C4-2B (cell line): ENCODE measurements around the gene ST3GAL5.

Experiments used
- H3K27ac ChIP-seq: fragments of 450-650 bp; 2 replicates; pipeline ENCODE4 v1.5.1; 2017
- ZFX ChIP-seq: fragments of 450-650 bp; IDR thresholded peaks from 2 replicates; pipeline ENCODE4 v1.6.1; 2017
- TF ChIP-seq, protein P1 (sequence below): fragments of 450-650 bp; conservative IDR thresholded peaks from 2 replicates; pipeline ENCODE4 v1.5.1; 2017; ENCODE audit warnings: mild to moderate bottlenecking

The ST3GAL5 gene

DNA sequence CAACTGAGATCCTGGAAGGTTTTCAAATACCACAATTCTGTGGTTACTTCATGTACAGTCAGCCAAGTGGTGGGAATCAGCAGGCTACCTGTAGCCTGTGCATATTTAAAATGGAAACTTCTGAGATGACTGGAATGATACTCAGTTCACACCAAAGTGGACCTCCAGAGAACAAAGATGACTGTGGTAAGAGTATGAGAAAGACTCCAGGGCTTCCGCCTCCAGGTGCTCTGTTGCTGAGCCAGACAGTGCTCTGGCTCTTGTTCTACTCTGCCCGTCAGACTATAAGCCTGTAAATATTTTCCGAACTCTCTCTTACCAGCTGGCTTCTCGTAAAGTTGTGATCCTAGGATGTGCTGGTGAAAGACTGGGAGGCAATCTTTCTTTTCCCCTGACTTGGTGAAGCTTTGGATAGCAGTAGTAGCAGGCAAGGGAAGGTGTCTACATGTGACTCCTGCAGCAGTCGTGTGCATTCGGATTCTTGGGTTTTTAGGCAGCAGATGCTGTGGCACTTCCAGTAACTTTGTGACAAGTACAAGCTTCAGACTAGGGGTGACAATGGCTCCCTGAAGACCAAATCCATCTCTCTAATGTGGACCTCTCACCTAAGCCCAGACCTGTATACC, 23.1 kb downstream of the ST3GAL5 start:
- TF ChIP-seq, protein P1, sequence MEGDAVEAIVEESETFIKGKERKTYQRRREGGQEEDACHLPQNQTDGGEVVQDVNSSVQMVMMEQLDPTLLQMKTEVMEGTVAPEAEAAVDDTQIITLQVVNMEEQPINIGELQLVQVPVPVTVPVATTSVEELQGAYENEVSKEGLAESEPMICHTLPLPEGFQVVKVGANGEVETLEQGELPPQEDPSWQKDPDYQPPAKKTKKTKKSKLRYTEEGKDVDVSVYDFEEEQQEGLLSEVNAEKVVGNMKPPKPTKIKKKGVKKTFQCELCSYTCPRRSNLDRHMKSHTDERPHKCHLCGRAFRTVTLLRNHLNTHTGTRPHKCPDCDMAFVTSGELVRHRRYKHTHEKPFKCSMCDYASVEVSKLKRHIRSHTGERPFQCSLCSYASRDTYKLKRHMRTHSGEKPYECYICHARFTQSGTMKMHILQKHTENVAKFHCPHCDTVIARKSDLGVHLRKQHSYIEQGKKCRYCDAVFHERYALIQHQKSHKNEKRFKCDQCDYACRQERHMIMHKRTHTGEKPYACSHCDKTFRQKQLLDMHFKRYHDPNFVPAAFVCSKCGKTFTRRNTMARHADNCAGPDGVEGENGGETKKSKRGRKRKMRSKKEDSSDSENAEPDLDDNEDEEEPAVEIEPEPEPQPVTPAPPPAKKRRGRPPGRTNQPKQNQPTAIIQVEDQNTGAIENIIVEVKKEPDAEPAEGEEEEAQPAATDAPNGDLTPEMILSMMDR = no peak
- TF ChIP-seq ZFX = no peak
- H3K27ac ChIP-seq = no peak overlapping the region

DNA sequence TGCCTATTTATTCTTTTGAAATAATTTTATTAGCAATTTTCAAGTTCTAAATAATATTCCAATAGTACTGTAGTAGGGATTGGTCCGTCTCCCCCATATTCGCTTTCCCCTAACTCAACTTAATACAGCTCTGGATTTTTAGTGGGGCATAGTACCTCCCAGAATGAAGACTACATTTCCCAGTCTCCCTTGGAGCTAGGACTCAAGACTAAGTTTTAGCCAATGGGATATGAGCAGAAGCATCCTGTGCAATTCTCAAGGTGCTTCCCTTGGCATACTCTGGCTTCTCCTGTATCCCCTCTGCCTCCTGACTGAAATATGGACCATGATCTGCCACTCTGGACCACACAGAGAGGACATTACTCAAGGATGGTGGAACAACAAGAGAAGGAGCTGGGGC, 24.1 kb downstream of the ST3GAL5 start:
- no peak overlapping the region for H3K27ac ChIP-seq
- TF ChIP-seq, protein P1 = no peak
- TF ChIP-seq ZFX = no peak

DNA sequence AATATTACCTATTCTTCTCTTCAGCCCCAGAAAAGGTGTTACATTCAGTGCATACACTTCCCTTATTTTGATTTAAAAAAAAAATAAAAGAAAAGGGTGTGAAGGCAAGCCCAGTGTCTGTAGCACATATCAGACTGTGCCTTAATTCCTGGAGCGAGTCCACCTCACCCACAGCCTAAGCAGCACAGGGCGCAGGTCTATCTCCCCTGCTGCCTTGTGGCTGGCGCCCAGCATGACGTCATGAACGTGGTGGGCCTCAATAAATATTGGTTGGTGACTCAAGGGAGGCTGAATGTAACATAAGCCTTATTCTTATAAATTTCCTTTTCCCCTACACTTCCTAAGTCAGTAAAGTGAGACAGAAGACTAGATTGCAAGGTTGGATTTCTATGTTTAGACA, 26.4 kb downstream of the ST3GAL5 start:
- TF ChIP-seq, protein P1 = no peak
- TF ChIP-seq ZFX = no peak
- H3K27ac ChIP-seq = no peak overlapping the region

DNA sequence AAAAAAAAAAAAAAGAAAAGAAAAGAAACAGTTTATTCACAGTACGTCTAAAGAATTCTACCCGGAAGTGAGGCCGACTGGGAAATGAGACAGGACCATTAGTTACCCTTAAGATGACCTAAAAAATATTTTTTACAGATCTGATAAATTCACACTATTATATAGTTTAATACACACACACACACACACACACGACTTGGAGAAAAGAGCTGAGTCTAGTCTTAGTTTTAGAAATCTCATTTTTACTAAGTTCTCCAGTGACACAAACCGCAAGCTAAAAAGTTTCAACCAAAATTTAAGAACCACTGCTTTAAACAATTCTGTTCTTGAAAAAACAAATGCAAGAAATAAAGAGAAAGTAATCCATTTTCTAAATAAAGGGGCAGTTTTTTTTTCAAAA, 27.1 kb downstream of the ST3GAL5 start:
- H3K27ac ChIP-seq = no peak overlapping the region

DNA sequence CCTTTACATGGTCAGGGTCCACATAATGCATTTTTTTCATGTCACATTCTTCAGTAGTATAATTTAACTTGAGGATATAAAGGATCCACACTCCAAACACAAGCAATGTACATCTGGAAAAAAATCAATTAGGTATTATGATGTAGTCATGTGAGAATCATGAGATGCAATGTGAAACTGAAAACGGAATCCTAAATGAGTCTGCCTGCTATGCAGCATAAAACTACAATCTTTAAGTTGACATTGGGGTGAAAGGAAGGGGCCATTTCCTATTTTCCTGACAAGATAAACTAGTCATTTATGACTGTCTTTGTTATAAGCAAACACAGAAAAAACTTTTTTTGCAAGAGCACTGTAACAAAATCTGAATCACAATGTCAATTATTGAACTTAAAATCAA, 27.6 kb downstream of the ST3GAL5 start:
- TF ChIP-seq, protein P1 = no peak

More for the DNA sequence above, 27.1 kb downstream of the ST3GAL5 start:
- TF ChIP-seq ZFX = no peak
- TF ChIP-seq, protein P1 = no peak

DNA sequence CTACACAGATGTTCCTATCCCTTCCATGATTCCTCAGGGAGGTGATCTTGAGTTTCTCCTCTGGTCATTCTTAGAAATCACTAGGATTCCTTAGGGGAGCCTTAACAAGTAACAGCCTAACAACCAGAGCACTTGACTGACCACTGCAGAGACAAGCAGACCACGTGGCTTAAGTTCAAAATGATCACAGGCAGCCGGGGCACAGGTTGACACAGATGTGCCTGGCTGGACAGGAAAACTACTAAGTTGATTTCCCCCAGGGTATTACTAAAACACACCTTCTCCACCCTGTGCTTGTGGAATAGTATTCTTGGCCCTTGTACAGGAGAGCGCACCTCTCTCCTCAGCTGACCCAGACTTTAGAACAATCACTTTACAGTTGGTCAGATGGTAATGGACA, 29.9 kb downstream of the ST3GAL5 start:
- TF ChIP-seq, protein P1 = no peak
- TF ChIP-seq ZFX = no peak
- H3K27ac ChIP-seq = no peak overlapping the region

More for the DNA sequence above, 27.6 kb downstream of the ST3GAL5 start:
- H3K27ac ChIP-seq = no peak overlapping the region

DNA sequence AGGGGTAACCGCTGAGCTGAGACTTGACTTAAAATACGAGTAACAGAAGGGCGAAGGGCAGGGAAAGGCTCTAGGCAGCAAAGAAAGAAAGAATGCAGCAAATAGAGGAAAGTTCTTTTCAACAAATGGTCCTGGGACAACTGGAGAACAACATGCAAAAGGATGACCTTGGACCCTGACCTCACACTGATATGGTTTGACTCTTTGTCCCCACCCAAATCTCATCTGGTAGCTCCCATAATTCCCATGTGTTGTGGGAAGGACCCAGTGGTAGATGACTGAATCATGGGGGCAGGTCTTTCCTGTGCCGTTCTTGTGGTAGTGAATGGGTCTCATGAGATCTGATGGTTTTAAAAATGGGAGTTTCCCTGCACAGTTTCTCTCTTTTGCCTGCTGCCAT, 33.9 kb downstream of the ST3GAL5 start:
- no peak for TF ChIP-seq ZFX
- TF ChIP-seq, protein P1 = no peak
- no peak overlapping the region for H3K27ac ChIP-seq
